K562 (cell line): ENCODE results near the gene NRM. TPM values are rescaled to one million over a fixed set of nuclear protein-coding genes. Genes with fewer than 3 reads are reported as not detected.

ENCODE experiments used
- ARID1B ChIP-seq: fragments of 450-650 bp; IDR thresholded peaks from 2 replicates; pipeline ENCODE4 v1.6.1; 2016; ENCODE audit warnings: antibody characterized with exemption, mild to moderate bottlenecking, inconsistent platforms
- CREM ChIP-seq: IDR thresholded peaks from 2 replicates; pipeline ENCODE4 v1.6.1; 2014; ENCODE audit warnings: antibody characterized with exemption, low read depth
- EGR1 ChIP-seq: fragments of 450-650 bp; conservative IDR thresholded peaks from 2 replicates; pipeline ENCODE4 v1.6.1; 2017; ENCODE audit warnings: mild to moderate bottlenecking
- FOXA3 ChIP-seq, 2 experiments: fragments of 450-650 bp in 1 of 2; sonication (generic) in 1 of 2; formaldehyde crosslinking; IDR thresholded peaks in 1 of 2; conservative IDR thresholded peaks in 1 of 2; 2 replicates each; pipeline versions ENCODE4 v1.4.0 to v1.8.0; 2020 to 2022; ENCODE audit warnings: mild to moderate bottlenecking in 2 of 2, missing genetic modification reagents in 1 of 2
- GATA2 ChIP-seq: sonication (generic); formaldehyde crosslinking; IDR thresholded peaks from 2 replicates; pipeline ENCODE4 v1.4.0; 2020; ENCODE audit warnings: mild to moderate bottlenecking, missing genetic modification reagents
- HDAC1 ChIP-seq, 2 experiments: fragments of 450-650 bp; IDR thresholded peaks; 2 replicates each; pipeline ENCODE4 v1.6.1; 2016 to 2017; ENCODE audit warnings: inconsistent platforms in 1 of 2, mild to moderate bottlenecking in 1 of 2, moderate library complexity in 1 of 2
- HMGN3 ChIP-seq: IDR thresholded peaks from 2 replicates; pipeline ENCODE4 v1.6.1; 2011; ENCODE audit warnings: borderline replicate concordance, low read depth, mild to moderate bottlenecking, mixed read lengths, low read length; ENCODE audit not compliant: insufficient read length; ENCODE audit errors: extremely low read depth
- HNRNPL ChIP-seq: fragments of 200-400 bp; formaldehyde crosslinking; IDR thresholded peaks from 2 replicates; pipeline ENCODE4 v1.6.1; 2017; ENCODE audit warnings: low read depth, mild to moderate bottlenecking, low read length
- MIER1 ChIP-seq: fragments of 450-650 bp; IDR thresholded peaks from 2 replicates; pipeline ENCODE4 v1.6.1; 2016; ENCODE audit warnings: antibody characterized with exemption, mild to moderate bottlenecking, low read depth
- NBN ChIP-seq: fragments of 450-650 bp; IDR thresholded peaks from 2 replicates; pipeline ENCODE4 v1.6.1; 2016; ENCODE audit warnings: low read depth, mild to moderate bottlenecking
- NCOA2 ChIP-seq, 2 experiments: fragments of 450-650 bp; IDR thresholded peaks; 2 replicates each; pipeline ENCODE4 v1.6.1; 2018; ENCODE audit warnings: mild to moderate bottlenecking in 2 of 2, moderate library complexity in 1 of 2; ENCODE audit not compliant: partially characterized antibody in 2 of 2
- PHF20 ChIP-seq: fragments of 450-650 bp; IDR thresholded peaks from 2 replicates; pipeline ENCODE4 v1.6.1; 2018; ENCODE audit not compliant: partially characterized antibody
- PYGO2 ChIP-seq: fragments of 450-650 bp; IDR thresholded peaks from 2 replicates; pipeline ENCODE4 v1.6.1; 2016; ENCODE audit warnings: mild to moderate bottlenecking, missing genetic modification characterization, moderate library complexity, missing compliant biosample characterization
- SMARCE1 ChIP-seq: fragments of 450-650 bp; IDR thresholded peaks from 2 replicates; pipeline ENCODE4 v1.7.1; 2016; ENCODE audit warnings: mild to moderate bottlenecking
- STAT5A ChIP-seq: IDR thresholded peaks from 2 replicates; pipeline ENCODE4 v1.6.1; 2012; ENCODE audit warnings: low read length, inconsistent platforms, borderline replicate concordance
- YY1 ChIP-seq, 3 experiments: IDR thresholded peaks; 2 replicates each; pipeline ENCODE4 v1.6.1; 2011; ENCODE audit warnings: low read length in 2 of 3, mild to moderate bottlenecking in 2 of 3, moderate library complexity in 2 of 3, borderline replicate concordance in 1 of 3, control low read depth in 1 of 3, low read depth in 1 of 3; ENCODE audit not compliant: insufficient read depth in 3 of 3, insufficient replicate concordance in 2 of 3, control insufficient read depth in 1 of 3, insufficient read length in 1 of 3; ENCODE audit errors: extremely low read depth in 1 of 3
- ZC3H4 ChIP-seq: sonication (generic); formaldehyde crosslinking; IDR thresholded peaks from 2 replicates; pipeline ENCODE4 v1.9.0; 2021; ENCODE audit warnings: missing genetic modification reagents, borderline replicate concordance
- ZFP36 ChIP-seq: fragments of 150-350 bp; IDR thresholded peaks from 2 replicates; pipeline ENCODE4 v1.6.1; 2018; ENCODE audit warnings: low read length, low read depth; ENCODE audit not compliant: partially characterized antibody
- ZNF584 ChIP-seq: fragments of 200-800 bp; sonication (Bioruptor generic); IDR thresholded peaks from 2 replicates; pipeline ENCODE4 v1.6.1; 2016; ENCODE audit warnings: low read depth, mild to moderate bottlenecking, missing genetic modification characterization, missing compliant biosample characterization
- ZNF830 ChIP-seq: fragments of 250-450 bp; sonication (Bioruptor Pico); IDR thresholded peaks from 2 replicates; pipeline ENCODE4 v1.5.0; 2021; ENCODE audit warnings: mild to moderate bottlenecking
- polyA plus RNA-seq, 8 experiments: library from polyadenylated mRNA; depleted of rRNA in 4 of 8; stranded (reverse) in 5 of 8; unstranded in 3 of 8; fragments of >200 nt; fragmentation: Nextera tagmentation in 2 of 8; fragmentation: Illumina TruSeq in 1 of 8; extraction: Ambion mirVana in 2 of 8; extraction: Trizol in 1 of 8; gene quantifications; 2 replicates each; pipeline versions ENCODE4 v1.2.1 to v1.2.3, GENCODE V29; 2011 to 2014; ENCODE audit warnings: inconsistent platforms in 1 of 8, missing spikeins in 1 of 8
- total RNA-seq, 7 experiments: library from RNA; depleted of rRNA in 6 of 7; stranded (reverse); fragments of >200 nt in 6 of 7; fragmentation: Illumina TruSeq in 2 of 7; extraction: Trizol in 2 of 7; gene quantifications; 2 replicates each; pipeline versions ENCODE4 v1.2.1 to v1.2.3, GENCODE V29; 2011 to 2021; ENCODE audit warnings: low replicate concordance in 1 of 7
- TF ChIP-seq, protein P1 (sequence below): fragments of 450-650 bp; IDR thresholded peaks from 2 replicates; pipeline ENCODE4 v1.6.1; 2016
- TF ChIP-seq, protein P2 (sequence below): sonication (generic); formaldehyde crosslinking; IDR thresholded peaks from 2 replicates; pipeline ENCODE4 v1.8.0; 2022; ENCODE audit warnings: mild to moderate bottlenecking, low read depth, missing genetic modification reagents
- TF ChIP-seq, protein P3 (sequence below), 3 experiments: fragments of 200-800 bp in 1 of 3; sonication (Bioruptor generic) in 1 of 3; sonication (generic) in 1 of 3; formaldehyde crosslinking in 1 of 3; IDR thresholded peaks; 2 replicates each; pipeline versions ENCODE4 v1.6.1 to v1.8.0; 2016 to 2022; ENCODE audit warnings: mild to moderate bottlenecking in 2 of 3, missing compliant biosample characterization in 2 of 3, missing genetic modification characterization in 2 of 3, missing genetic modification reagents in 1 of 3

The NRM gene
- total and polyA plus RNA-seq, 9 of the 15 experiments (the other 6 are each of a cell fraction or from before 2014, with no cell fraction given) = 9.7 to 58.2 (median 18.1) TPM

DNA sequence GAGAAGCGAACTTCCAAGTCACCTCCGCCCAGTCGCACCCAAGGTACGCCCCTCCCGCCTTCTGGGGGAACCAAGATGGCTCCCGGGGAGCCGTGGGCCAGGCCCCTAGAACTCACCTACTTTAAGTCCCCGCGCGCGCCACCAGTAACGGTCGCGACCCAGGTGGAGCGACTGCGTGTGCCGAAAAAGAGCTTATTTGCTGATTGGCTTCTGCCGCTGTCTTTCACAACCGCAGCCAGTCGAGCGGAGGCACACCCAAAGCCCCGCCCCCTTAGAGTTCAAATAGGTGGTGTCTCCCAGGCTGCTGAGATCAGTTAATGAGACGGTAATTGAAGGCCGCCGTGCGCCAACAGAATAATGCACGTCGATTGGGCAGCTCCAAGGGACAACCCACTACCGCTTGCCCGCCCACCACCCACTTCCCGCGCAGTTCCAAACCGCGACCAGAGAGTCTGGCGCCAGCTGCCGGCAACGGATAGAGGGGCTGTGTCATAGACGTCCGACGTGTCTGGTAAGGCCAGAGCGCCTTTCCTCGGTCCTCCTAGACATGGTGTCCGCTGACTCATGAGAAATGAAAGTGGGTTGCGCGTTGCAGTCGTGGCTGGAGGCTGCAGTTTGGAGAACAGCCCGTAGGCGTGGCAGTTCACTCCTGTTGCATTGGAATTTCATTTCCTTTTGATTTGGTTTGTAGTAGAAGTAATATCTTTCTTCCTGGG is 26.5 kb upstream of the NRM start, which contains the start of gene MDC1 (continued):
- TF ChIP-seq, protein P1, sequence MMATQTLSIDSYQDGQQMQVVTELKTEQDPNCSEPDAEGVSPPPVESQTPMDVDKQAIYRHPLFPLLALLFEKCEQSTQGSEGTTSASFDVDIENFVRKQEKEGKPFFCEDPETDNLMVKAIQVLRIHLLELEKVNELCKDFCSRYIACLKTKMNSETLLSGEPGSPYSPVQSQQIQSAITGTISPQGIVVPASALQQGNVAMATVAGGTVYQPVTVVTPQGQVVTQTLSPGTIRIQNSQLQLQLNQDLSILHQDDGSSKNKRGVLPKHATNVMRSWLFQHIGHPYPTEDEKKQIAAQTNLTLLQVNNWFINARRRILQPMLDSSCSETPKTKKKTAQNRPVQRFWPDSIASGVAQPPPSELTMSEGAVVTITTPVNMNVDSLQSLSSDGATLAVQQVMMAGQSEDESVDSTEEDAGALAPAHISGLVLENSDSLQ = peak; percentile 100
- TF ChIP-seq NBN (peak; percentile 88), GATA2 (peak; percentile 20; the same call in 1 of the 2 replicates), HMGN3 (peak; percentile 86), FOXA3 (CRISPR knock-in tag; conservative IDR thresholded peaks at IDR 0.05 in 1 of 2, IDR thresholded peaks at IDR 0.05 in 1 of 2) (0 out of 4 replicates have a peak, but pooled peaks of 1 of the 2 experiments have one; percentile 30), NCOA2 (IDR thresholded peaks at IDR 0.05; ENCODE audit: partially characterized antibody in 2 of 2) (no peak), YY1 (IDR thresholded peaks at IDR 0.05; ENCODE audit: borderline replicate concordance in 1 of 3, control insufficient read depth in 1 of 3, extremely low read depth in 1 of 3, insufficient read depth in 3 of 3, insufficient read length in 1 of 3, insufficient replicate concordance in 2 of 3, low read depth in 1 of 3, low read length in 2 of 3) (peak; percentile 77 to 98 (median 94)), HDAC1 (IDR thresholded peaks at IDR 0.05) (peak in 1 of 2 experiments; percentile 82; a peak in 2 of 4 replicates), ZFP36 (peak; percentile 45), PHF20 (peak; percentile 58), STAT5A (peak; percentile 59; the same call in 1 of the 2 replicates), SMARCE1 (peak; percentile 16; the same call in 1 of the 2 replicates), HNRNPL (no peak), ZC3H4 (no peak), ZNF584 (CRISPR knock-in tag) (no peak; the same call in 1 of the 2 replicates), MIER1 (no peak), EGR1 (peak; percentile 94), ARID1B (peak; percentile 55), ZNF830 (CRISPR knock-in tag) (peak; percentile 28; the same call in 1 of the 2 replicates), CREM (peak; percentile 96), PYGO2 (tag) (no peak)
- TF ChIP-seq, protein P2, sequence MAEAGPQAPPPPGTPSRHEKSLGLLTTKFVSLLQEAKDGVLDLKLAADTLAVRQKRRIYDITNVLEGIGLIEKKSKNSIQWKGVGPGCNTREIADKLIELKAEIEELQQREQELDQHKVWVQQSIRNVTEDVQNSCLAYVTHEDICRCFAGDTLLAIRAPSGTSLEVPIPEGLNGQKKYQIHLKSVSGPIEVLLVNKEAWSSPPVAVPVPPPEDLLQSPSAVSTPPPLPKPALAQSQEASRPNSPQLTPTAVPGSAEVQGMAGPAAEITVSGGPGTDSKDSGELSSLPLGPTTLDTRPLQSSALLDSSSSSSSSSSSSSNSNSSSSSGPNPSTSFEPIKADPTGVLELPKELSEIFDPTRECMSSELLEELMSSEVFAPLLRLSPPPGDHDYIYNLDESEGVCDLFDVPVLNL (CRISPR knock-in tag) = peak; percentile 95
- TF ChIP-seq, protein P3, sequence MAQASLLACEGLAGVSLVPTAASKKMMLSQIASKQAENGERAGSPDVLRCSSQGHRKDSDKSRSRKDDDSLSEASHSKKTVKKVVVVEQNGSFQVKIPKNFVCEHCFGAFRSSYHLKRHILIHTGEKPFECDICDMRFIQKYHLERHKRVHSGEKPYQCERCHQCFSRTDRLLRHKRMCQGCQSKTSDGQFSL (CRISPR knock-in tag; IDR thresholded peaks at IDR 0.05) = 0 out of 2 replicates have a peak, but pooled peaks have one; percentile 17
- TF ChIP-seq, protein P3 (tag; IDR thresholded peaks at IDR 0.05) = no peak
